Stimulated activated CD4-positive, alpha-beta T cell treated with anti-CD3 and anti-CD28 coated beads, Interleukin-1b, Interleukin-23, amount 100 ng/mL, for 1 hour (primary cell): ENCODE data around the gene VKORC1L1.
A peak's percentile ranks its signal among the peaks of the same experiment; 100 is the strongest.
"Not testable (repeated sequence)": the region's sequence is repeated elsewhere in the genome, so short reads cannot be mapped to it uniquely, and the experiment has no call there.

ENCODE experiments used
- DNase-seq, 2 donors: peaks; one replicate each; pipeline ENCODE4 v3.0.0-alpha.2; 2020; ENCODE audit warnings: low read depth in 2 of 2

VKORC1L1 gene

GRCh38 chr7:65872776-65873581 lies at the start of gene VKORC1L1:
TSS of gene VKORC1L1 (plus strand) at chr7:65873074. CDS start at chr7:65873372, 298 bp downstream.
- peak; percentile 89 to 91 for DNase-seq

- no peak for DNase-seq
Measured at GRCh38 chr7:65827366-65827765, 45.5 kb upstream of the VKORC1L1 start.

- no peak for DNase-seq
Measured at GRCh38 chr7:65832281-65832680, 40.6 kb upstream of the VKORC1L1 start.

- not testable (repeated sequence) for DNase-seq
Measured at GRCh38 chr7:65836684-65837083, 36.2 kb upstream of the VKORC1L1 start.

GRCh38 chr7:65837541-65837956 lies 35.3 kb upstream of the VKORC1L1 start:
- not testable (repeated sequence) for DNase-seq

GRCh38 chr7:65839846-65840245 lies 33.0 kb upstream of the VKORC1L1 start:
- no peak for DNase-seq

GRCh38 chr7:65840446-65840845 lies 32.4 kb upstream of the VKORC1L1 start:
- no peak for DNase-seq

GRCh38 chr7:65843616-65844015 lies 29.3 kb upstream of the VKORC1L1 start:
- not testable (repeated sequence) for DNase-seq

- DNase-seq: no peak
Measured at GRCh38 chr7:65846008-65846570, 26.8 kb upstream of the VKORC1L1 start.

GRCh38 chr7:65853426-65853825 lies 19.4 kb upstream of the VKORC1L1 start:
- DNase-seq: not testable (repeated sequence)

GRCh38 chr7:65853892-65854291 lies 19.0 kb upstream of the VKORC1L1 start:
- DNase-seq: not testable (repeated sequence)

- not testable (repeated sequence) for DNase-seq
Measured at GRCh38 chr7:65857321-65857894, 15.5 kb upstream of the VKORC1L1 start.

GRCh38 chr7:65858660-65859059 lies 14.2 kb upstream of the VKORC1L1 start:
- not testable (repeated sequence) for DNase-seq

GRCh38 chr7:65866244-65866643 lies 6.6 kb upstream of the VKORC1L1 start:
- DNase-seq: not testable (repeated sequence)

- not testable (repeated sequence) for DNase-seq
Measured at GRCh38 chr7:65867681-65868080, 5.2 kb upstream of the VKORC1L1 start.

GRCh38 chr7:65869312-65869711 lies 3.6 kb upstream of the VKORC1L1 start:
- not testable (repeated sequence) for DNase-seq

- DNase-seq: not testable (repeated sequence)
Measured at GRCh38 chr7:65871451-65871850, 1.4 kb upstream of the VKORC1L1 start.

GRCh38 chr7:65873582-65874193 lies 814 bp downstream of the VKORC1L1 start:
- DNase-seq: not testable (repeated sequence)

GRCh38 chr7:65875715-65876114 lies 2.8 kb downstream of the VKORC1L1 start:
- DNase-seq: not testable (repeated sequence)

- DNase-seq: not testable (repeated sequence)
Measured at GRCh38 chr7:65879292-65880153, 6.6 kb downstream of the VKORC1L1 start.

GRCh38 chr7:65880242-65880641 lies 7.4 kb downstream of the VKORC1L1 start:
- not testable (repeated sequence) for DNase-seq
